Hindlimb muscle (tissue), 1 donor: Measurements from ENCODE around the gene GSTM2. TPM values are rescaled to one million over a fixed set of nuclear protein-coding genes. Genes with fewer than 3 reads are reported as not detected.
"Not testable (repeated sequence)": the region's sequence is repeated elsewhere in the genome, so short reads cannot be mapped to it uniquely, and the experiment has no call there.

Experiments
- DNase-seq: peaks from one replicate; pipeline ENCODE4 v3.0.0-alpha.2; 2013
- polyA plus RNA-seq: library from polyadenylated mRNA; unstranded; fragments of 120-200 nt; gene quantifications from one replicate; pipeline ENCODE4 v1.2.1, GENCODE V29; 2013; ENCODE audit not compliant: insufficient read length

GSTM2 gene
- polyA plus RNA-seq, 1 donor: 157 TPM

- DNase-seq: no peak
Measured at GRCh38 chr1:109650609-109651008, 17.2 kb upstream of the GSTM2 start.

- DNase-seq: no peak
Measured at GRCh38 chr1:109652402-109652801, 15.5 kb upstream of the GSTM2 start.

- DNase-seq: no peak
Measured at GRCh38 chr1:109653306-109653705, 14.6 kb upstream of the GSTM2 start.

GRCh38 chr1:109654519-109654918, 13.3 kb upstream of the GSTM2 start:
- no peak for DNase-seq

DNA sequence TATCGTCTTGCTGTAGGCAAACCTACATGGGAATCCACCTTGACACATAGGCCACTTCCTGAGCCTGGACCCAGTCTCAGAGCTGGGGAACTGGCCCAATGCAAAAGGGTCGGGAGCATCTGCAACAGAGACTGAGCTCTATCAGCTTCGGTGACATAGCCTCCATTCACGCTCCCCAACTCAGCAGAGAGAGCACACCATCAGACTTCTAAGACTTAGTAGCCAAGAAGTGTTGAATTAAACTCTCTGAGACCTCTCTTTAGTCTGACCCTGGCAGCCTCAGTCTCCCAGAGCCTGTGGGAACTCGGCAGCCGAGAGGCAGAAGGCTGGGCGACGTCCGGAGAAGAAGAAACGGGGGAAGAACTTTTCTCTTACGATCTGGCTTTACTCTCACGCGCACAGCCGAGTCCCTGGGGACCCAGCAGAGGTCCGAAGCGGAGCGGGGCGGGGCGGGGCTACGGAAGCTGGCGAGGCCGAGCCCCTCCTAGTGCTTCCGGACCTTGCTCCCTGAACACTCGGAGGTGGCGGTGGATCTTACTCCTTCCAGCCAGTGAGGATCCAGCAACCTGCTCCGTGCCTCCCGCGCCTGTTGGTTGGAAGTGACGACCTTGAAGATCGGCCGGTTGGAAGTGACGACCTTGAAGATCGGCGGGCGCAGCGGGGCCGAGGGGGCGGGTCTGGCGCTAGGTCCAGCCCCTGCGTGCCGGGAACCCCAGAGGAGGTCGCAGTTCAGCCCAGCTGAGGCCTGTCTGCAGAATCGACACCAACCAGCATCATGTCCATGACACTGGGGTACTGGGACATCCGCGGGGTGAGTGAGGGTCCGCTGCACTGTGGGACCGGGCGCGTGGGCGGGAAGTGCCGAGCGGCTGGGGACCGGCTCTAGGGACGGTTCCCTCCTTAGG, 12.0 kb upstream of the GSTM2 start, which contains the start of gene GSTM4:
Gene GSTM4 (plus strand): TSS at position 485 of the 905 bp plus-strand sequence. CDS start 291 bp downstream, at position 776.
- peak; percentile 80 for DNase-seq

DNA sequence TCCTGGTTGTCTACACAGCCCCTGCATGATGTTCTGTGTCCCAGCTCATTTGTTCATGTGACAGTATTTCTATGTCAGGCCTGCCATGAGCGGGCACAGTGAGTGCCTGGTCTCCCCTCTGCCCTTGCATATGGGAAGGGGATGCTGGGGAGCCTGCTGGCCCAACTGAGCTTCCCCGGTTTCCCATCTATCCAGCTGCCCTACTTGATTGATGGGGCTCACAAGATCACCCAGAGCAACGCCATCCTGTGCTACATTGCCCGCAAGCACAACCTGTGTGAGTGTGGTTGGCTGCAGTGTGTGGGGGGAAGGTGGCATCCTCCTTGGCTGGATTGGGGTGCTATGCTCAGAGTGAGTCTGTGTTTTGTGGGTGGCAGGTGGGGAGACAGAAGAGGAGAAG, 10.5 kb upstream of the GSTM2 start:
- DNase-seq: no peak

GRCh38 chr1:109657970-109658369, 9.9 kb upstream of the GSTM2 start:
- DNase-seq: no peak

DNA sequence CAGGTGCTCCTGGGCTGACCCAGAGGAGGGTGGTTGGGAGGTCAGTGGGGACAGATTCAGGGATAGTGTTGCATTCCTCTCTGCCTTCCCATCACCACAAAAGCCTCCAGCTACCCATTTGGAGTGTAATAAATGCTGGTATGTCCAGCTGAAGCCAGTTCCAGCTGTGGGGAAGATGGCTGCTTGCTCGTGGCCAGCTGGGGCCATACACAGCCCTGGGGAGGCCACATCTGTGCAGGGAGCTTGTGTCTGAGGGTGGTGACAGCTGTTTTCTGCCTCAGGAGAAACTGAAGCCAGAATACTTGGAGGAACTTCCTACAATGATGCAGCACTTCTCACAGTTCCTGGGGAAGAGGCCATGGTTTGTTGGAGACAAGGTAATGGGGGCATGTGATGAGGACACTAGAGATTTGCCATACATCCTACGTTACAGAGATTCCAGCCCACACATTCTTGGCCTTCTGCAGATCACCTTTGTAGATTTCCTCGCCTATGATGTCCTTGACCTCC, 9.3 kb upstream of the GSTM2 start:
- DNase-seq: no peak

DNA sequence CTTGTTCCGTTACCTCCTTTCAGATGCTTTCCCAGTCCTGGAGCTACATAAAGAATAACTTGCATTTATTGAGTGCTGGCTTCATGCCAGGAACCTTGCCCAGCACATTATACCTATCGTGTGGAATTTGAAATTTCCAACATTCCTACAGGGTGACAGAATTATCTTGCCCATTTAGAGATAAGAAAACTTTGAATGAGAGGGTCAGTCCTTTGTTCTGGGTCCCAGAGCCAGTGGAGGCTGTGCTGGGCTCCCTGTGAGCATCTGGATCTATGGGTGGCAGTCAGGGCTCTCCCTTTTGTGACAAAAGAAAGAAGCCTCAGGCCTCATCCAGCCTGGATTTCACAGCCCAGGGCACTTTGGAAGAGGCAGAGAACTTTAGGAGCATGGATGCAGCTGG, 8.7 kb upstream of the GSTM2 start:
- no peak for DNase-seq

DNA sequence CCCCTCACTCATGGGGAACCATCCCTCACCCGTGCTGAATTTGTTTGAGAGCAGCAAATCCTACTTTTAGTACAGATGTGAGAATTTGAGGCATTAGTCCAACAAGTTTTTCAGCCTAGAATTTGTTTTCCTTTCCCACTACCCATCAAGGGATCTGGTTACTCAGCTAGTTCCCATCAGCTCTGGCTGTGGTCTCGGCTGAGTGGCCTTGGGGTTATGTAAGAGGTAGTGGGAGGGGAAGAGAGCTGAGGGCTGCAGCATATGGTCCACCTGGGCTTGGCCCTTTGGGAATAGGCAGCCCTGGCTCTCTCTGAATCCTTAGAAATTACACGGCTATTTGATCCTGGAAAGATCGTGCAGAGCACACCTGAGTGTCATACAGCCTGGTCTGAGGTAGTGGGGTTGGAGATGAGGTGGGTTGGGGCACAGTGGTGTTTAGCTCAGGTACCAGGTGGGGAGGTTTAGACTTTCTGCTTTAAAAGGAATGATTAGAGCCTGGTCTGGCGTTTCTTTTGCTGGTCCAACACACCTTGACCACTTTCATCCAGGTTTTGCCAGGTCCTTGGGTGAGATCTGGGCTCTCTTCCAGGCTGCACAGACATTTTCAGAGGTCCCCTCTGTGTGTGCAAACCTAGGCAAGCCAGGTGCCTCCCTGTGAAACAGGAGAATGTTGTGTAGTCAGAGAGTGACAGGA, 7.7 kb upstream of the GSTM2 start:
- no peak for DNase-seq

DNA sequence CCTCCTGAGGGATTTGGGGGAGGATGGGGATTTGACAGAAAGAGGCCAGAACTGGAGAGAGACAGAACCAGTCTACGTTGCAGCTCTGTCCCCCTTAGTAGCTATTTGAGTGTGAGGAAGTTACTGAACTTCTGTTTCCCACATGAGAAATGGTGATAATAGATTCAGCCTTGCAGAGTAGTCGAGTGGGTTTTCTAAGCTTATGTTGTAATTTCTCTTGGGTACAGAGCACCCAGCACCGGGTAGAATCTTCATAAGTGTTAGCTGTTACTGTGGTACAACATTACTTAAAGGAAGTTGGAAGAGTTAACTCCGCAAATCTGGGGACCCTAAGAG, 7.2 kb upstream of the GSTM2 start:
- DNase-seq: not testable (repeated sequence)

- DNase-seq: no peak
Measured at GRCh38 chr1:109661391-109661790, 6.5 kb upstream of the GSTM2 start.

DNA sequence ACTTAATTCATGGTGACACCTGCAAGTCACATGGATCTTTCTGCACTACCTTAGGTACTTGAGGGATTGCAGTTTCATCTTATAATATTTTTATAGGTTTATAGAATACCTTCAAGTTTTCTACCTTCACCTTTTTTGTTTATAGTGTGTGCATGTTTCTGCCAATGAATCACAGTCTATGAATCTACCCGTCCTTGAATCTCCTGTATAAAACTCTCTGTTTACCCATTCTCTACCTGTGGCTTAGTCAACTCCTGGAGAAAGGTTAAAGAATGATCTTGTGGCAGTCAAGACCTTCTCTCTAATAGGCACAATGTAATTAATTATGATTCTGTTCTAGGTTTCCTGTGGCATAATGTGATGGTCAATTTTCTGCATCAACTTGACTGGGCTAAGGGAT, 3.2 kb upstream of the GSTM2 start:
- no peak for DNase-seq

GRCh38 chr1:109668123-109668775, 392 bp downstream of the GSTM2 start:
- no peak for DNase-seq

DNA sequence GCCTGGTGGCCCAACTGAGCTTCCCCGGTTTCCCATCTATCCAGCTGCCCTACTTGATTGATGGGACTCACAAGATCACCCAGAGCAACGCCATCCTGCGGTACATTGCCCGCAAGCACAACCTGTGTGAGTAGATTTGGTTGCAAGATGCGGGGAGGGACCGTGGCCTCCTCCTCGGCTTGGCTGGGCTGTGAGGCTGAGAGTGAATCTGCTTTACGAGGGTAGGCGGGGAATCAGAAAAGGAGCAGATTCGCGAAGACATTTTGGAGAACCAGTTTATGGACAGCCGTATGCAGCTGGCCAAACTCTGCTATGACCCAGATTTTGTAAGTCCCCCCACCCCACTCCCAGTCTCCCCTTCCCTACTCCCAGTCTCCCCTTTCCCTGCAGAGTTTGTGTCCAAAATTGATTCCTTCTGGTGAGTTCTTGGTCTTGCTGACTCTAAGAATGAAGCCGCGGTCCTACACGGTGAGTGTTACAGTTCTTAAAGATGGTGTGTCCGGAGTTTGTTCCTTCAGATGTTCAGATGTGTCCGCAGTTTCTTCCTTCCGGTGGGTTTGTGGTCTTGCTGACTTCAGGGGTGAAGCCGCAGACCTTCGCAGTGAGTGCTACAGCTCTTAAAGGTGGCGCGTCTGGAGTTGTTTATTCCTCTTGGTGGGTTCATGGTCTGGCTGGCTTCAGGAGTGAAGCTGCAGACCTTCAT, 1.5 kb downstream of the GSTM2 start:
- DNase-seq: no peak

- not testable (repeated sequence) for DNase-seq
Measured at GRCh38 chr1:109669949-109670302, 2.1 kb downstream of the GSTM2 start.

DNA sequence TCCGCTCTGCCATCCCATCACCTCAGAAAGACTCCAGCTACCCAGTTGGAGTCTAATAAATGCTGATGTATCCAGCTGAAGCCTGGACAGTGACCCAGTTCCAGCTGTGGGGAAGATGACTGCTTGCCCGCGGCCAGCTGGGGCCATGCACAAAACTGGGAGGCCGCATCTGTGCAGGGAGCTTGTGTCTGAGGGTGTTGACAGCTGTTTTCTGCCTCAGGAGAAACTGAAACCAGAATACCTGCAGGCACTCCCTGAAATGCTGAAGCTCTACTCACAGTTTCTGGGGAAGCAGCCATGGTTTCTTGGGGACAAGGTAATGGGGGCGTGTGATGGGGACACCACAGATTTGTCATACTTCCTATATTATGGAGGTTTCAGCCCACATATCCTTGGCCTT, 3.2 kb downstream of the GSTM2 start:
- no peak for DNase-seq

GRCh38 chr1:109673861-109674260, 6.0 kb downstream of the GSTM2 start:
- not testable (repeated sequence) for DNase-seq

- not testable (repeated sequence) for DNase-seq
Measured at GRCh38 chr1:109676683-109677381, 9.0 kb downstream of the GSTM2 start.

GRCh38 chr1:109677459-109677858, 9.6 kb downstream of the GSTM2 start:
- no peak for DNase-seq

- DNase-seq: not testable (repeated sequence)
Measured at GRCh38 chr1:109678637-109679036, 10.8 kb downstream of the GSTM2 start.

GRCh38 chr1:109684777-109685176, 16.9 kb downstream of the GSTM2 start:
- not testable (repeated sequence) for DNase-seq
